Endothelial cell of umbilical vein (primary cell): ENCODE data around the gene PRPS1. TPM values are rescaled to one million over a fixed set of nuclear protein-coding genes. Genes with fewer than 3 reads are reported as not detected.

Source experiments
- BruUV-seq: library from RNA; stranded (reverse); fragments of 400-500 nt; replicated peaks from 2 replicates; lab custom pipeline; 2021; lab: Mats Ljungman, UMichigan
- CTCF ChIA-PET: fragments of 300-600, 350-600 bp; sonication (Branson Sonifier 250); formaldehyde crosslinking; loops from one replicate; lab custom pipeline; 2021; ENCODE audit warnings: antibody characterized with exemption, inconsistent platforms; lab: Charles Lee
- POLR2A ChIA-PET: fragments of 300-600, 350-600 bp; sonication (Branson Sonifier 250); formaldehyde crosslinking; loops from one replicate; lab custom pipeline; 2021; ENCODE audit warnings: antibody characterized with exemption, inconsistent platforms; lab: Charles Lee
- DNase-seq: peaks from one replicate; pipeline ENCODE4 v3.0.0-alpha.2; 2011; ENCODE audit warnings: low read depth, low spot score
- FAIRE-seq: peaks from 2 replicates; lab custom pipeline; 2011; peaks lifted over from hg19 to GRCh38; lab: Jason Lieb, UNC
- H2AFZ ChIP-seq: 2 replicates; pipeline ENCODE4 v1.6.0; 2012; ENCODE audit warnings: low read depth, low read length, control low read depth, inconsistent platforms
- H3K27ac ChIP-seq: 2 replicates; pipeline ENCODE4 v1.5.1; 2011; ENCODE audit warnings: low read depth, mild to moderate bottlenecking, control low read depth, low read length, moderate library complexity; ENCODE audit not compliant: insufficient read depth
- H3K27me3 ChIP-seq, 2 experiments: 2 replicates each; pipeline versions ENCODE4 v1.6.0 to v1.6.1; 2011; ENCODE audit warnings: low read length in 2 of 2, mixed read lengths in 1 of 2; ENCODE audit not compliant: control insufficient read depth in 2 of 2, insufficient read depth in 2 of 2
- H3K36me3 ChIP-seq, 2 experiments: 2 replicates in 1 of 2; 3 replicates in 1 of 2; pipeline ENCODE4 v1.5.1; 2011; ENCODE audit warnings: low read length in 2 of 2, mild to moderate bottlenecking in 1 of 2, moderate library complexity in 1 of 2; ENCODE audit not compliant: control insufficient read depth in 2 of 2, insufficient read depth in 2 of 2; ENCODE audit errors: extremely low read depth in 1 of 2
- H3K4me1 ChIP-seq: 3 replicates; pipeline ENCODE4 v1.5.1; 2011; ENCODE audit warnings: mild to moderate bottlenecking, low read length; ENCODE audit not compliant: control insufficient read depth, insufficient read depth; ENCODE audit errors: extremely low read depth
- H3K4me2 ChIP-seq: 2 replicates; pipeline ENCODE4 v1.6.1; 2011; ENCODE audit warnings: low read length, control low read depth, mixed read lengths; ENCODE audit not compliant: insufficient read depth
- H3K4me3 ChIP-seq, 3 experiments: fragments of 200-600 bp in 1 of 3; sonication (generic), shearing (Covaris generic) in 1 of 3; replicated peaks in 1 of 3; 2 replicates each; pipeline ENCODE4 v1.5.1; 2011 to 2016; ENCODE audit warnings: control low read depth in 3 of 3, low read length in 3 of 3, mild to moderate bottlenecking in 2 of 3, inconsistent platforms in 1 of 3, low read depth in 1 of 3, moderate library complexity in 1 of 3; ENCODE audit not compliant: insufficient read depth in 1 of 3
- H3K79me2 ChIP-seq: 2 replicates; pipeline ENCODE4 v1.6.0; 2012; ENCODE audit warnings: low read length, inconsistent platforms; ENCODE audit not compliant: control insufficient read depth, insufficient read depth
- H3K9ac ChIP-seq: replicated peaks from 2 replicates; pipeline ENCODE3; 2011; ENCODE audit warnings: low read length, control low read depth; ENCODE audit not compliant: insufficient read depth; ENCODE audit errors: extremely low read depth
- H3K9me1 ChIP-seq: replicated peaks from 3 replicates; pipeline ENCODE4 v1.6.0; 2011; ENCODE audit warnings: mild to moderate bottlenecking, low read length; ENCODE audit not compliant: control insufficient read depth, insufficient read depth; ENCODE audit errors: extremely low read depth
- H3K9me3 ChIP-seq: replicated peaks from 2 replicates; pipeline ENCODE4 v1.5.1; 2012; ENCODE audit warnings: low read length, inconsistent platforms; ENCODE audit not compliant: control insufficient read depth, insufficient read depth
- H4K20me1 ChIP-seq: replicated peaks from 2 replicates; pipeline ENCODE3; 2011; ENCODE audit warnings: mild to moderate bottlenecking, low read length; ENCODE audit not compliant: control insufficient read depth, insufficient read depth; ENCODE audit errors: extremely low read depth
- CTCF ChIP-seq, 2 donors: IDR thresholded peaks; 1 replicate in 1 of 2; 2 replicates in 1 of 2; pipeline ENCODE4 v1.5.1; 2011; ENCODE audit warnings: low read length in 2 of 2, mild to moderate bottlenecking in 2 of 2, moderate library complexity in 2 of 2, control low read depth in 1 of 2, inconsistent platforms in 1 of 2, low read depth in 1 of 2; ENCODE audit not compliant: insufficient read depth in 1 of 2; ENCODE audit errors: extremely low read depth in 1 of 2
- EZH2 ChIP-seq: IDR thresholded peaks from 2 replicates; pipeline ENCODE4 v1.6.1; 2012; ENCODE audit warnings: borderline replicate concordance, low read depth, mild to moderate bottlenecking, moderate library complexity, low read length, inconsistent platforms; ENCODE audit not compliant: severe bottlenecking
- GATA2 ChIP-seq: IDR thresholded peaks from 2 replicates; pipeline ENCODE4 v1.7.0; 2011; ENCODE audit warnings: low read depth, mild to moderate bottlenecking, moderate library complexity, mixed read lengths, low read length; ENCODE audit not compliant: insufficient read length, insufficient read depth
- JUN ChIP-seq: IDR thresholded peaks from 2 replicates; pipeline ENCODE4 v1.6.1; 2011; ENCODE audit warnings: borderline replicate concordance, low read depth; ENCODE audit not compliant: insufficient read length, insufficient read depth
- MAX ChIP-seq: IDR thresholded peaks from 2 replicates; pipeline ENCODE4 v1.6.1; 2011; ENCODE audit not compliant: insufficient read depth, insufficient read length
- MYC ChIP-seq: IDR thresholded peaks from one replicate; pipeline ENCODE4 v1.6.1; 2011; ENCODE audit warnings: mild to moderate bottlenecking, low read depth, low read length
- POLR2A ChIP-seq: IDR thresholded peaks from 2 replicates; pipeline ENCODE4 v1.6.1; 2012; ENCODE audit warnings: low read depth, mild to moderate bottlenecking, control low read depth, low read length
- dilution Hi-C: fragments of 300-500 bp; cut with MboI; formaldehyde crosslinking; loops from one replicate; pipeline ENCODE4 v1.15.0; 2019; ENCODE audit warnings: low sequenced_read_pairs; ENCODE audit not compliant: extremely low pct_ligation_motif_present
- intact Hi-C: fragments of 100-400 bp; cut with micrococcal nuclease; formaldehyde crosslinking; loops from one replicate; pipeline ENCODE4 v1.10.0; 2022
- polyA plus RNA-seq, 4 experiments: library from polyadenylated mRNA; depleted of rRNA in 3 of 4; stranded (reverse) in 3 of 4; unstranded in 1 of 4; fragments of >200 nt; gene quantifications; 2 replicates each; pipeline versions ENCODE4 v1.2.1 to v1.2.3, GENCODE V29; 2011 to 2012; ENCODE audit warnings: missing spikeins in 1 of 4
- total RNA-seq: library from RNA; stranded (reverse); gene quantifications from 2 replicates; pipeline ENCODE4 v1.2.3, GENCODE V29; 2021

PRPS1 gene
- total and polyA plus RNA-seq, 2 donors (not counting 3 experiments of a cell fraction or from before 2014, with no cell fraction given), result 30.9 to 36.8 TPM

GRCh38 chrX:107648332-107648731 is 20.0 kb downstream of the PRPS1 start:
- dilution Hi-C loops, result no loop called here
- Histone ChIP-seq H3K4me3 (no peak overlapping the region), H3K79me2 (no peaks in the 10 kb centered on the region), H3K9me3 (no peaks in the 10 kb centered on the region), H4K20me1 (no peaks in the 10 kb centered on the region), H3K9me1 (no peaks in the 10 kb centered on the region), H3K27me3 (no peaks in the 10 kb centered on the region), H3K27ac (no peak overlapping the region), H3K36me3 (peaks cover 1 to 2% of the 10 kb centered on the region in 2 experiments), H3K9ac (no peak overlapping the region), H3K4me1 (no peaks in the 10 kb centered on the region), H2AFZ (no peak overlapping the region), H3K4me2 (no peak overlapping the region)
- POLR2A ChIA-PET, result no interaction called here
- FAIRE-seq (peak; percentile 44), DNase-seq (no peak)
- no TSS peak for BruUV-seq
- TF ChIP-seq MYC (no peak), CTCF (IDR thresholded peaks at IDR 0.05; ENCODE audit: extremely low read depth in 1 of 2, insufficient read depth in 1 of 2, low read depth in 1 of 2, low read length in 2 of 2) (no peak), JUN (no peak), GATA2 (no peak), POLR2A (no peak), EZH2 (no peak), MAX (no peak)
- CTCF ChIA-PET, result no interaction called here
- intact Hi-C loops, result no loop called here
